H1 (cell line): Measurements from ENCODE around the gene GSPT1. TPM values are rescaled to one million over a fixed set of nuclear protein-coding genes. Genes with fewer than 3 reads are reported as not detected.

ENCODE experiments used
- POU5F1 ChIP-seq: IDR thresholded peaks from 2 replicates; pipeline ENCODE4 v1.6.1; 2011; ENCODE audit warnings: low read depth, mild to moderate bottlenecking, low read length, moderate library complexity
- SP4 ChIP-seq: IDR thresholded peaks from 2 replicates; pipeline ENCODE4 v1.6.1; 2012; ENCODE audit warnings: low read length, inconsistent platforms
- polyA plus RNA-seq, 7 experiments: library from polyadenylated mRNA; depleted of rRNA in 3 of 7; stranded (reverse) in 5 of 7; unstranded in 2 of 7; fragments of >200 nt in 5 of 7; fragments of 200-250 nt in 2 of 7; gene quantifications; 1 replicate in 5 of 7; 2 replicates in 1 of 7; 4 replicates in 1 of 7; pipeline versions ENCODE4 v1.2.1 to v1.2.3, GENCODE V29; 2011 to 2013; ENCODE audit warnings: missing spikeins in 2 of 7, mixed read lengths in 2 of 7
- total RNA-seq: library from RNA; stranded (reverse); fragmentation: NEBNext Ultra II Directional; extraction: Animal tissue kit (Norgen Biotek cat#: 25700); gene quantifications from 2 replicates; pipeline ENCODE4 v1.2.1, GENCODE V29; 2021
- TF ChIP-seq, protein P1 (sequence below): IDR thresholded peaks from 2 replicates; pipeline ENCODE4 v1.6.1; 2012; ENCODE audit warnings: inconsistent platforms

The GSPT1 gene
- total and polyA plus RNA-seq, 2 of the 8 experiments (the other 6 are each of a cell fraction or from before 2014, with no cell fraction given): 51.0 to 204 TPM

DNA sequence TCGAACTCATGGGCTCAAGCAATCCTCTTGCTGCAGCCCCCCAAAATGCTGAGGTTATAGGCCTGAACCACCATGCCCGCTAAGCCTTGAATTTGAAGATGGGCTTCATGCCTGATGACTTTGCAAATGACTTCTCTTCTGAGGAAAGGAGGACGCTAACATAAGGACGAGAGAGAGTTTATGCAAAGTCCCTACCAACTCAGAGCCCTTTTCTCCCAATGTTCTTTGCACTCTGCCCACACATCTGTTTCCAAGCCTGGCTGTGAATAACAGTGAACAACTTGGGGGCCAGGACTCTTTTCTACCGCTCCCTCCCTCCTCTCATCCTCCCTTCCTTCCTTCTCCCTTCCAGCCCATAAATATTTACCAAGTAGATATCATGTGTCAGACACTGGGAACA, 34.6 kb upstream of the GSPT1 start (continued):
- TF ChIP-seq, protein P1, sequence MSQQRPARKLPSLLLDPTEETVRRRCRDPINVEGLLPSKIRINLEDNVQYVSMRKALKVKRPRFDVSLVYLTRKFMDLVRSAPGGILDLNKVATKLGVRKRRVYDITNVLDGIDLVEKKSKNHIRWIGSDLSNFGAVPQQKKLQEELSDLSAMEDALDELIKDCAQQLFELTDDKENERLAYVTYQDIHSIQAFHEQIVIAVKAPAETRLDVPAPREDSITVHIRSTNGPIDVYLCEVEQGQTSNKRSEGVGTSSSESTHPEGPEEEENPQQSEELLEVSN: no peak
- no peak for TF ChIP-seq POU5F1
- no peak for TF ChIP-seq SP4
- TF ChIP-seq, all 59 proteins: peak for 0
